Nephron (organoid): ENCODE measurements around the gene DES.

Experiments
- H3K27ac Mint-ChIP-seq, 3 experiments: 2 replicates each; pipeline ENCODE4 v1.8.0; 2020; ENCODE audit warnings: mixed read lengths in 3 of 3, mild to moderate bottlenecking in 2 of 3, moderate library complexity in 1 of 3
- H3K27me3 Mint-ChIP-seq: 2 replicates; pipeline ENCODE4 v1.8.0; 2021; ENCODE audit warnings: low read depth, mild to moderate bottlenecking, moderate library complexity, mixed read lengths
- H3K36me3 Mint-ChIP-seq: 2 replicates; pipeline ENCODE4 v1.8.0; 2020; ENCODE audit warnings: low read depth, mixed read lengths
- H3K4me1 Mint-ChIP-seq: 2 replicates; pipeline ENCODE4 v1.8.0; 2020; ENCODE audit warnings: mixed read lengths
- H3K4me3 Mint-ChIP-seq, 3 experiments: 2 replicates each; pipeline ENCODE4 v1.8.0; 2020; ENCODE audit warnings: mild to moderate bottlenecking in 3 of 3, mixed read lengths in 3 of 3, moderate library complexity in 2 of 3
- H3K9me3 Mint-ChIP-seq: 2 replicates; pipeline ENCODE4 v1.8.0; 2020; ENCODE audit warnings: mixed read lengths
- TF ChIP-seq, protein P1 (sequence below), 3 experiments: fragments of 200-600 bp; sonication (generic); IDR thresholded peaks; one replicate each; pipeline ENCODE4 v1.5.0; 2021; ENCODE audit warnings: antibody characterized with exemption in 3 of 3; ENCODE audit not compliant: unreplicated experiment in 3 of 3

DES gene

DNA sequence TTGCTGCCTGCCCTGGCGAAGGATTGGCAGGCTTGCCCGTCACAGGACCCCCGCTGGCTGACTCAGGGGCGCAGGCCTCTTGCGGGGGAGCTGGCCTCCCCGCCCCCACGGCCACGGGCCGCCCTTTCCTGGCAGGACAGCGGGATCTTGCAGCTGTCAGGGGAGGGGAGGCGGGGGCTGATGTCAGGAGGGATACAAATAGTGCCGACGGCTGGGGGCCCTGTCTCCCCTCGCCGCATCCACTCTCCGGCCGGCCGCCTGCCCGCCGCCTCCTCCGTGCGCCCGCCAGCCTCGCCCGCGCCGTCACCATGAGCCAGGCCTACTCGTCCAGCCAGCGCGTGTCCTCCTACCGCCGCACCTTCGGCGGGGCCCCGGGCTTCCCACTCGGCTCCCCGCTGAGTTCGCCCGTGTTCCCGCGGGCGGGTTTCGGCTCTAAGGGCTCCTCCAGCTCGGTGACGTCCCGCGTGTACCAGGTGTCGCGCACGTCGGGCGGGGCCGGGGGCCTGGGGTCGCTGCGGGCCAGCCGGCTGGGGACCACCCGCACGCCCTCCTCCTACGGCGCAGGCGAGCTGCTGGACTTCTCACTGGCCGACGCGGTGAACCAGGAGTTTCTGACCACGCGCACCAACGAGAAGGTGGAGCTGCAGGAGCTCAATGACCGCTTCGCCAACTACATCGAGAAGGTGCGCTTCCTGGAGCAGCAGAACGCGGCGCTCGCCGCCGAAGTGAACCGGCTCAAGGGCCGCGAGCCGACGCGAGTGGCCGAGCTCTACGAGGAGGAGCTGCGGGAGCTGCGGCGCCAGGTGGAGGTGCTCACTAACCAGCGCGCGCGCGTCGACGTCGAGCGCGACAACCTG lies at the start of gene DES:
TSS of gene DES (plus strand) at position 223 of the 857 bp plus-strand sequence. CDS start at position 309, 86 bp downstream.
- H3K27me3 Mint-ChIP-seq = no peaks in the 10 kb centered on the region
- peak within 1 kb of the TSS; percentile 79 to 93 (median 91) for H3K4me3 Mint-ChIP-seq
- no peaks in the 10 kb centered on the region for H3K9me3 Mint-ChIP-seq
- H3K27ac Mint-ChIP-seq = peak within 1 kb of the TSS; percentile 81 to 94 (median 90)
- H3K36me3 Mint-ChIP-seq = no peaks in the 10 kb centered on the region
- H3K4me1 Mint-ChIP-seq = peaks cover 66% of the 10 kb centered on the region
- TF ChIP-seq, protein P1, sequence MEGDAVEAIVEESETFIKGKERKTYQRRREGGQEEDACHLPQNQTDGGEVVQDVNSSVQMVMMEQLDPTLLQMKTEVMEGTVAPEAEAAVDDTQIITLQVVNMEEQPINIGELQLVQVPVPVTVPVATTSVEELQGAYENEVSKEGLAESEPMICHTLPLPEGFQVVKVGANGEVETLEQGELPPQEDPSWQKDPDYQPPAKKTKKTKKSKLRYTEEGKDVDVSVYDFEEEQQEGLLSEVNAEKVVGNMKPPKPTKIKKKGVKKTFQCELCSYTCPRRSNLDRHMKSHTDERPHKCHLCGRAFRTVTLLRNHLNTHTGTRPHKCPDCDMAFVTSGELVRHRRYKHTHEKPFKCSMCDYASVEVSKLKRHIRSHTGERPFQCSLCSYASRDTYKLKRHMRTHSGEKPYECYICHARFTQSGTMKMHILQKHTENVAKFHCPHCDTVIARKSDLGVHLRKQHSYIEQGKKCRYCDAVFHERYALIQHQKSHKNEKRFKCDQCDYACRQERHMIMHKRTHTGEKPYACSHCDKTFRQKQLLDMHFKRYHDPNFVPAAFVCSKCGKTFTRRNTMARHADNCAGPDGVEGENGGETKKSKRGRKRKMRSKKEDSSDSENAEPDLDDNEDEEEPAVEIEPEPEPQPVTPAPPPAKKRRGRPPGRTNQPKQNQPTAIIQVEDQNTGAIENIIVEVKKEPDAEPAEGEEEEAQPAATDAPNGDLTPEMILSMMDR (IDR thresholded peaks at IDR 0.05; ENCODE audit: unreplicated experiment in 3 of 3) = no peak

DNA sequence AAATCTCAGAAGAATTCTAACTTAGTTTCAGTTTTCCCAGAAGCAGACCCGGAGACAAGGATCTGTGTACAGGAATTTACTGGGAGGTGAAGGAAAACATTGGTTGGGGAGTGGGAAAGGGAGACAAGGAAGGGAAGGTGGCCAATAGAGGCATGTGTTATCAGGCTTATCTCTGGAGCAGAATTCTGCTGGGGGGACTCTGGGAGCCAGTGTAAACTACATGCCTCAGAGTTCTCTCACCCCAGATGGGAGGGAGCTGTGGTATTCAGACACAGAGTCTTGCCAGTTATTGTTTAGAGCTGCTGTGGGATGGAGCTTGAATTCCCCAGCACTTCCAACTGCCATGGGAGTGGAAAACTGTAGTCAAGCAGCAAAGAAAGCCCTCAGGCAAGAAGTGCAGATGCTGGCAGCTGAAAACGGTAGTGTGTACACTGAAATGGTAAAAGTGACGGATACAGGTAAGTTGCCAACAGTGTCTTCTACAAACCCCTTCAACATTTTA lies 49.4 kb upstream of the DES start:
- TF ChIP-seq, protein P1 (IDR thresholded peaks at IDR 0.05; ENCODE audit: unreplicated experiment in 3 of 3) = no peak
- H3K4me3 Mint-ChIP-seq = peak overlapping the region in 2 of 3 experiments; percentile 18 to 44
- peak overlapping the region; percentile 76 to 88 (median 85) for H3K27ac Mint-ChIP-seq
- H3K4me1 Mint-ChIP-seq = peaks cover 15% of the 10 kb centered on the region
- H3K36me3 Mint-ChIP-seq = peaks cover 5% of the 10 kb centered on the region
- H3K9me3 Mint-ChIP-seq = no peaks in the 10 kb centered on the region
- H3K27me3 Mint-ChIP-seq = no peaks in the 10 kb centered on the region

DNA sequence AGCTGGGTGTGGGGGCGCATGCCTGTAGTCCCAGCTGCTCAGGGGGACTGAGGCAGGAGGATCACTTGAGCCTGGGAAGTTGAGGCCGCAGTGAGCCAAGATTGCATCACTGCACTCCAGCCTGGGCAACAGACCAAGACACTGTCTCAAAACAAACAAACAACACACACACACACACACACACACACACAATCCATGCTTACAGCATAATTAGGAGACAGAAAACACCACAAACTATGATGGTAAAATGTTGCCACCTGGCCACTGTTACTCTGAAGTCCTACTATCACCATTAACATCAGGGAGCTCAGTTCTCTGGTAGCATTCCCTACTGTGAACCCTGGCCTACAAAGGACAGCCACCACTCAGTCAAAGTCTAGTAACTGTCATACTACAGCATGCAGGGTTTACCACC lies 48.7 kb upstream of the DES start:
- Mint-ChIP-seq H3K27ac (peak overlapping the region; percentile 76 to 88 (median 85)), H3K4me1 (peaks cover 15% of the 10 kb centered on the region), H3K36me3 (peaks cover 12% of the 10 kb centered on the region), H3K9me3 (no peaks in the 10 kb centered on the region), H3K4me3 (no peak overlapping the region), H3K27me3 (no peaks in the 10 kb centered on the region)
- TF ChIP-seq, protein P1 (IDR thresholded peaks at IDR 0.05; ENCODE audit: unreplicated experiment in 3 of 3) = no peak

DNA sequence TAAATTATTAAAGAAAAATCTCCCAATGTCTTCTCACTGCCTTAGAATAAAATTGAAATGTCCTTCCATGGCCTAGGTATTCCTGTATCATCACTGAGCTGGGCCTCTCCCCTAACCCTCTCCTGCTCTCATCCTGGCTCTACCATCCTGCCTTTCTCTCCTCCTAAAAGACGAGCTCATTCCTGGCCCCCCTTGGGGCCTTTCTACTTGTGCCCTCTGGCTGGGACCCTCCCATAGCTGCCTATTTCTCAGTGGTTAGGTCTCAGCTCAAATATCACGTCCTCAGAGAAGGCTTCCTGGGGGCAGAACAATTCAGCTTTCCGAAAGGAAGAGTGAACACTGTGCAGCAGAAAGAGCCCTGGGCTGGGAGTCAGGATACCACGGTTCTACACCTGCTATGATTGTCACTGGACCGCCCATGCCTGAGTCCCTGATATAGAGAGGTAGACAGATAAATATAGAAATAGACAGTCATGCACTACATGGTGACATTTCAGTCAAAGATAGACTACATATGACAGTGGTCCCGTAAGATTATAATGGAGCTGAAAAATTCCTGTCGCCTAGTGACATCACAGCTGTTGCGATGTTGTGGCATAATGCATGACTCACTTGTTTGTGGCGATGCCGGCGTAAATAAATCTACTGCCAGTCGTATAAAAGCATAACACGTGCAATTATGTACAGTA lies 39.9 kb upstream of the DES start:
- no peaks in the 10 kb centered on the region for H3K27me3 Mint-ChIP-seq
- peaks cover 44% of the 10 kb centered on the region for H3K36me3 Mint-ChIP-seq
- H3K4me3 Mint-ChIP-seq = no peak overlapping the region
- H3K9me3 Mint-ChIP-seq = no peaks in the 10 kb centered on the region
- H3K27ac Mint-ChIP-seq = no peak overlapping the region
- TF ChIP-seq, protein P1 (IDR thresholded peaks at IDR 0.05; ENCODE audit: unreplicated experiment in 3 of 3) = no peak
- H3K4me1 Mint-ChIP-seq = peaks cover 5% of the 10 kb centered on the region

DNA sequence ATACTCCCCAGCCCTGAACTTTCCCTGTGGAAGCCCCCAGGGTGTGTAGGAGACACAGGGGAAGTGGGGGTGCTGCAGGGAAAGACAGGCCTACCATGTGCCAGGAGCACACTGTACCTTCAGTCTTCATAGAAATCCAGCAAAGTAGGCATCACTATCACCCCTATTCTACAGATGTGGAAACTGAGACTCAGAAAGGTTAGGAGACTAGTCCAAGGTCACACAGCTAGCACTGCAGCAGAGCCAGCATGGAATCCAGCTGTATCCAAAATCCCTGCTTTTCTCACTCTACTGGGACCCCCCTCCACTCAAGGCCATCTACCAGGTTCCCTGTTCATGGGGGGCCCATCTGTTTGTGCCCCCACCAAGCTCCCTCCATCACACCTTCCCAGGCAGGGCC lies 37.3 kb upstream of the DES start:
- H3K27me3 Mint-ChIP-seq = no peaks in the 10 kb centered on the region
- no peaks in the 10 kb centered on the region for H3K9me3 Mint-ChIP-seq
- H3K27ac Mint-ChIP-seq = no peak overlapping the region
- H3K4me1 Mint-ChIP-seq = peaks cover 5% of the 10 kb centered on the region
- peaks cover 47% of the 10 kb centered on the region for H3K36me3 Mint-ChIP-seq
- no peak overlapping the region for H3K4me3 Mint-ChIP-seq
- TF ChIP-seq, protein P1 (IDR thresholded peaks at IDR 0.05; ENCODE audit: unreplicated experiment in 3 of 3) = no peak
